HepG2 (cell line): Measurements from ENCODE around the gene EFEMP2. TPM values are rescaled to one million over a fixed set of nuclear protein-coding genes. Genes with fewer than 3 reads are reported as not detected.
A peak's percentile ranks its signal among the peaks of the same experiment; 100 is the strongest.

Source experiments
- ATAC-seq: fragments of 200-7000 bp; cut with Tn5 transposase; 3 replicates; pipeline ENCODE4 v1.9.1; 2020; ENCODE audit warnings: mild to moderate bottlenecking, moderate library complexity
- BruUV-seq: library from RNA; stranded (reverse); fragments of 400-500 nt; replicated peaks from 2 replicates; lab custom pipeline; 2021; lab: Mats Ljungman, UMichigan
- CTCF ChIA-PET: fragments of 300-600 bp; formaldehyde crosslinking; extraction: SDS; loops from one replicate; lab custom pipeline; 2021; ENCODE audit warnings: low total read pairs, inconsistent platforms, low intra/inter-chr PET ratio; lab: Yijun Ruan, JAX
- POLR2A ChIA-PET: fragments of 350-600 bp; sonication (Branson Sonifier 250); formaldehyde crosslinking; loops from one replicate; lab custom pipeline; 2020; ENCODE audit warnings: antibody characterized with exemption, inconsistent platforms; lab: Yijun Ruan, JAX
- DNase-seq: peaks from one replicate; pipeline ENCODE4 v3.0.0-alpha.2; 2015; ENCODE audit warnings: low spot score
- FAIRE-seq: peaks from 3 replicates; lab custom pipeline; 2011; peaks lifted over from hg19 to GRCh38; lab: Jason Lieb, UNC
- H2AFZ ChIP-seq: one replicate; pipeline ENCODE4 v1.6.1; 2011; ENCODE audit warnings: low read length, inconsistent platforms
- H3K27ac ChIP-seq: fragments of 300-600 bp; 3 replicates; pipeline ENCODE4 v1.8.0; 2011; ENCODE audit warnings: mixed run types, mild to moderate bottlenecking, mixed read lengths, low read length, inconsistent platforms; ENCODE audit not compliant: insufficient read depth; ENCODE audit errors: extremely low read length
- H3K27me3 ChIP-seq, 2 experiments: fragments of 200-600 bp in 1 of 2; 2 replicates in 1 of 2; 3 replicates in 1 of 2; pipeline versions ENCODE4 v1.6.0 to v1.8.0; 2011; ENCODE audit warnings: low read length in 2 of 2, mild to moderate bottlenecking in 2 of 2, moderate library complexity in 2 of 2, inconsistent platforms in 1 of 2; ENCODE audit not compliant: insufficient read depth in 2 of 2, control insufficient read depth in 1 of 2
- H3K36me3 ChIP-seq, 2 experiments: fragments of 200-600 bp in 1 of 2; replicated peaks in 1 of 2; 2 replicates in 1 of 2; 3 replicates in 1 of 2; pipeline versions ENCODE4 v1.5.1 to v1.8.0; 2011; ENCODE audit warnings: low read length in 2 of 2, inconsistent platforms in 1 of 2; ENCODE audit not compliant: insufficient read depth in 2 of 2, control insufficient read depth in 1 of 2
- H3K4me1 ChIP-seq: 2 replicates; pipeline ENCODE4 v1.5.1; 2012; ENCODE audit warnings: low read length, inconsistent platforms; ENCODE audit not compliant: insufficient read depth
- H3K4me2 ChIP-seq: 2 replicates; pipeline ENCODE4 v1.6.0; 2011; ENCODE audit warnings: low read depth, low read length, inconsistent platforms
- H3K4me3 ChIP-seq, 3 experiments: fragments of 200-600 bp in 1 of 3; sonication (generic), shearing (Covaris generic) in 1 of 3; replicated peaks in 1 of 3; 2 replicates each; pipeline ENCODE4 v1.5.1; 2011 to 2016; ENCODE audit warnings: low read length in 3 of 3, inconsistent platforms in 2 of 3, low read depth in 2 of 3, mild to moderate bottlenecking in 2 of 3, control low read depth in 1 of 3, mixed read lengths in 1 of 3; ENCODE audit not compliant: insufficient read depth in 1 of 3
- H3K79me2 ChIP-seq: one replicate; pipeline ENCODE4 v1.6.1; 2011; ENCODE audit warnings: low read length, inconsistent platforms; ENCODE audit not compliant: insufficient read depth
- H3K9ac ChIP-seq: 2 replicates; pipeline ENCODE4 v1.6.0; 2011; ENCODE audit warnings: mild to moderate bottlenecking, low read depth, low read length, inconsistent platforms; ENCODE audit not compliant: insufficient read depth
- H3K9me3 ChIP-seq: 2 replicates; pipeline ENCODE4 v1.5.1; 2012; ENCODE audit warnings: mild to moderate bottlenecking, low read length
- H4K20me1 ChIP-seq: 2 replicates; pipeline ENCODE4 v1.6.0; 2011; ENCODE audit warnings: inconsistent platforms, mild to moderate bottlenecking, low read length, moderate library complexity; ENCODE audit not compliant: insufficient read depth
- AGO2 ChIP-seq: fragments of 200-400 bp; formaldehyde crosslinking; optimal IDR thresholded peaks from 2 replicates; pipeline ENCODE3; 2017; ENCODE audit warnings: mild to moderate bottlenecking, low read depth, low read length, moderate library complexity
- ARNT ChIP-seq: fragments of 450-650 bp; IDR thresholded peaks from 2 replicates; pipeline ENCODE4 v1.6.1; 2017
- GZF1 ChIP-seq: sonication (generic); formaldehyde crosslinking; IDR thresholded peaks from 2 replicates; pipeline ENCODE4 v1.5.1; 2020; ENCODE audit warnings: mild to moderate bottlenecking, missing genetic modification reagents
- HNRNPK ChIP-seq: fragments of 200-400 bp; formaldehyde crosslinking; IDR thresholded peaks from 2 replicates; pipeline ENCODE4 v1.6.1; 2018; ENCODE audit warnings: low read length, low read depth, moderate library complexity, mild to moderate bottlenecking; ENCODE audit not compliant: poor library complexity, severe bottlenecking
- KMT2A ChIP-seq: sonication (generic); formaldehyde crosslinking; IDR thresholded peaks from 2 replicates; pipeline ENCODE4 v1.4.0; 2020; ENCODE audit warnings: missing genetic modification reagents
- RBM22 ChIP-seq: fragments of 200-400 bp; formaldehyde crosslinking; optimal IDR thresholded peaks from 2 replicates; pipeline ENCODE3; 2017; ENCODE audit warnings: mild to moderate bottlenecking, low read length, moderate library complexity
- WGBS: methylation state at CpG from one replicate; pipeline ENCODE4 v1.1.6; 2017; ENCODE audit warnings: low lambda C conversion rate; 5-methylcytosine and 5-hydroxymethylcytosine counted together
- in situ Hi-C: cut with HindIII; loops from 2 replicates; pipeline ENCODE4 v1.10.0; 2017; ENCODE audit warnings: low pct_unique_long_range_greater_than_20kb; ENCODE audit not compliant: extremely low pct_ligation_motif_present
- intact Hi-C: fragments of 100-400 bp; cut with micrococcal nuclease; formaldehyde crosslinking; loops from one replicate; pipeline ENCODE4 v1.10.0; 2022; ENCODE audit not compliant: unreplicated experiment
- polyA plus RNA-seq, 8 experiments: library from polyadenylated mRNA; depleted of rRNA in 3 of 8; stranded (reverse) in 7 of 8; unstranded in 1 of 8; fragments of >200 nt; fragmentation: Illumina TruSeq in 4 of 8; extraction: Trizol in 4 of 8; gene quantifications; 2 replicates each; pipeline versions ENCODE4 v1.2.1 to v1.2.3, GENCODE V29; 2011 to 2016; ENCODE audit warnings: low read depth in 4 of 8, missing spikeins in 1 of 8, mixed read lengths in 1 of 8; ENCODE audit not compliant: insufficient read depth in 1 of 8
- total RNA-seq, 5 experiments: library from RNA; depleted of rRNA; stranded (reverse); fragments of >200 nt; fragmentation: Illumina TruSeq; extraction: Trizol; gene quantifications; 2 replicates each; pipeline ENCODE4 v1.2.3, GENCODE V29; 2016; ENCODE audit warnings: low read depth in 1 of 5
- TF ChIP-seq, protein P1 (sequence below): sonication (generic); formaldehyde crosslinking; IDR thresholded peaks from 2 replicates; pipeline ENCODE4 v1.8.0; 2022; ENCODE audit warnings: mild to moderate bottlenecking, missing genetic modification reagents, borderline replicate concordance

The EFEMP2 gene
- total and polyA plus RNA-seq, 2 of the 13 experiments (the other 11 are each of a cell fraction or from before 2014, with no cell fraction given), result 7.4 to 29.7 TPM

DNA sequence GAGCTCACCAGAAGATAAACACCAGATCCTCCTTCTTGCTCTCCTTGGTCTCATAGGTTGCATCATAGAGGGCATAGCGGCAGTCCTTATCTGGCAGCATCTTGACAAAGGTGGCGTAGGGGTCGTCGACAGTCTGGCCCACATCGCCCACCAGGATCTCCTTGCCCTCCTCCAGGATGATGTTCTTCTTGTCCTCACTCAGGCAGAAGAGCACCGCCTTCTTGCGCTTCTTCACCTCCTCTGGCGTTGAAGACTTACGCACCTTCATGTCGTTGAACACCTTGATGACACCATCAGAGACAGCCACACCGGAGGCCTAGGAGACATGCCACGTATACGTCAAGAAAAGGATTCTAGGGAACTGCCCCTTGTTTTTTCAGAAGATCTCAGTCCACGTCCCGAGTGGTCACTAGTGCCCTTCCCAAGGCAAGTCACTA, 16.7 kb downstream of the EFEMP2 start (continued):
- TF ChIP-seq, protein P1, sequence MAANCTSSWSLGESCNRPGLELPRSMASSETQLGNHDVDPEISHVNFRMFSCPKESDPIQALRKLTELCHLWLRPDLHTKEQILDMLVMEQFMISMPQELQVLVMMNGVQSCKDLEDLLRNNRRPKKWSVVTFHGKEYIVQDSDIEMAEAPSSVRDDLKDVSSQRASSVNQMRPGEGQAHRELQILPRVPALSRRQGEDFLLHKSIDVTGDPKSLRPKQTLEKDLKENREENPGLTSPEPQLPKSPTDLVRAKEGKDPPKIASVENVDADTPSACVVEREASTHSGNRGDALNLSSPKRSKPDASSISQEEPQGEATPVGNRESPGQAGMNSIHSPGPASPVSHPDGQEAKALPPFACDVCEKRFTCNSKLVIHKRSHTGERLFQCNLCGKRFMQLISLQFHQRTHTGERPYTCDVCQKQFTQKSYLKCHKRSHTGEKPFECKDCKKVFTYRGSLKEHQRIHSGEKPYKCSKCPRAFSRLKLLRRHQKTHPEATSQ, result no peak
- TF ChIP-seq ARNT, result no peak

DNA sequence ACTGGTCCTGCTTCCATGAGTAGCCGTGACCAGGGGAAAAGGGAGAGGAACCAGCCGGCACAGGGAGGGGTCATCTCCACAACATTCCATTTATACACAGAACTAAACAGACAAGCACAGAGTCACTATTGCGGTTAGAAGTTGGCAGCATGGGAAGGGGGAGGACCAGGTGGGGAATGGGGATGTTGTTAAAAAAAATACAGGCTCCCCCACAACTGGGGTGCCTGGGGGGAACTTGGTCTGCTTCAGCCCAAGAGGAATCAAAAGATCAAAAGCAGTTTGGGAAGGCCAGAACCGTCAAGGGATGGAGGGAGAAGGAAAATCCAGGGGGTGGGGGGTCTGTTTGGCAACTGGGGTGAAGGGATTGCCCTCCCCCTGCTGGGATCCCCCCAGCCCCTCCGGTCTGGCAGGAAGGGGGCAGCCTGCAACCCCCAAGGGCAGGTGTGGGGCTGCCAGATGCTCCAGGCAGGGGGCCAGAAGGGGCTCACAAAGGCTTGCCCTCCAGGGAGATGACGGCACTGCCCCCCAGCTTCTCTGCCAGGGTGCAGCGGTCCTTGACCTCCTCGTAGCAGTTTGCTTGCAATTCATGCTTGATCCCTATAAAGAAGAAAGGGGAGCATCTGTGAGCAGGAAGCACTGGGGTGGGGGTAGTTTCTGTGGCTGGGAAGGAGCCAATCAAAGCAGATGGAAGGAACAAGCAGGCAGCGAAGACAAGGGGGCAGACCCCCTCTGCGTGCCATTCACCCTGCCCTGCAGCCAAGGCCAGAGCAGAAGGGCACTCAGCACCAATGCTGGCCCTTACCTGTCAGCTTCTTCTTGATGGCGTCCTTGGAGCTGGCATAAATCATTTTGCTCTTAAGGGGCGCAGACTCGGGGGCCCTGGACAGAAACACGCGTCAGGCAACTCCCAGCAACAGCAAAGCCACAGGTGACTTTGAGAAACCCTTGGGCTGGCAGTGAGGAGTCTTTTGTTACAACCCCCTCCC, 17.5 kb downstream of the EFEMP2 start:
- Histone ChIP-seq H3K27me3 (no peaks in the 10 kb centered on the region; a peak in 1 of 5 replicates), H3K36me3 (peaks cover 14 to 34% of the 10 kb centered on the region in 2 experiments), H2AFZ (no peak overlapping the region), H3K4me2 (peak overlapping the region; percentile 10; the same call in 1 of the 2 replicates), H3K4me1 (peaks cover 59% of the 10 kb centered on the region), H3K9me3 (0 out of 2 replicates have a peak, but pooled peaks cover 4% of the 10 kb centered on the region), H3K79me2 (peaks cover 22% of the 10 kb centered on the region), H3K9ac (no peak overlapping the region), H3K27ac (no peak overlapping the region), H3K4me3 (no peak overlapping the region), H4K20me1 (peaks cover 50% of the 10 kb centered on the region)
- in situ Hi-C loops (loop anchor here (10.0 kb wide), 1 partner anchor 300 kb away; the partner anchor contains the start of gene LTBP3), intact Hi-C loops (no loop called here)
- TF ChIP-seq HNRNPK (peak; percentile 37), AGO2 (peak; percentile 29), GZF1 (no peak), RBM22 (peak; percentile 29), KMT2A (CRISPR knock-in tag) (no peak)
- FAIRE-seq, result no peak
- WGBS, result 88% methylated on average over 14 of the region's 15 CpGs
- CTCF ChIA-PET, result no interaction called here
- POLR2A ChIA-PET, result interaction anchor here (1.0 to 1.3 kb wide), 5 partner anchors 14 to 202 kb away, joined by 3 to 6 read pairs (median 3); partner anchors contain the start of gene FIBP
- DNase-seq, result no peak
- BruUV-seq, result TSS peak; percentile 61
- no peak for ATAC-seq
